Smooth muscle cell (in vitro differentiated cells): ENCODE measurements around the gene NEU3. TPM values are rescaled to one million over a fixed set of nuclear protein-coding genes. Genes with fewer than 3 reads are reported as not detected.
"Not testable (repeated sequence)": the region's sequence is repeated elsewhere in the genome, so short reads cannot be mapped to it uniquely, and the experiment has no call there.

Source experiments
- DNase-seq: peaks from one replicate; lab custom pipeline; 2025; ENCODE audit not compliant: unreplicated experiment; lab: John Stamatoyannopoulos, UW
- H2AFZ ChIP-seq: fragments of 200-600 bp; sonication (generic); 2 replicates; pipeline ENCODE4 v1.6.0; 2016; ENCODE audit warnings: antibody characterized with exemption, low read depth, mild to moderate bottlenecking
- H3F3A ChIP-seq: fragments of 200-600 bp; sonication (generic); 2 replicates; pipeline ENCODE4 v1.6.0; 2017; ENCODE audit warnings: antibody characterized with exemption, low read depth
- H3K27ac ChIP-seq: fragments of 200-600 bp; sonication (generic); 2 replicates; pipeline ENCODE4 v1.5.1; 2016; ENCODE audit warnings: low read depth, mild to moderate bottlenecking
- H3K27me3 ChIP-seq: fragments of 200-600 bp; sonication (generic); 2 replicates; pipeline ENCODE4 v1.6.1; 2016; ENCODE audit warnings: low read depth, mild to moderate bottlenecking
- H3K36me3 ChIP-seq: fragments of 200-600 bp; sonication (generic); 2 replicates; pipeline ENCODE4 v1.5.1; 2016; ENCODE audit warnings: low read depth
- H3K4me1 ChIP-seq: fragments of 200-600 bp; sonication (generic); 2 replicates; pipeline ENCODE4 v1.5.1; 2016; ENCODE audit warnings: low read depth
- H3K4me2 ChIP-seq: fragments of 200-600 bp; sonication (generic); 2 replicates; pipeline ENCODE4 v1.6.0; 2016; ENCODE audit warnings: mild to moderate bottlenecking
- H3K4me3 ChIP-seq: fragments of 200-600 bp; sonication (generic); 2 replicates; pipeline ENCODE4 v1.5.1; 2016; ENCODE audit warnings: mild to moderate bottlenecking
- H3K79me2 ChIP-seq: fragments of 200-600 bp; sonication (generic); 2 replicates; pipeline ENCODE4 v1.6.0; 2016; ENCODE audit warnings: low read depth, mild to moderate bottlenecking
- H3K9ac ChIP-seq: fragments of 200-600 bp; sonication (generic); 2 replicates; pipeline ENCODE4 v1.6.0; 2016; ENCODE audit warnings: low read depth
- H3K9me3 ChIP-seq: fragments of 200-600 bp; sonication (generic); replicated peaks from 2 replicates; pipeline ENCODE4 v1.5.1; 2016; ENCODE audit warnings: low read depth
- H4K20me1 ChIP-seq: fragments of 200-600 bp; sonication (generic); 2 replicates; pipeline ENCODE4 v1.6.0; 2016; ENCODE audit warnings: low read depth
- CTCF ChIP-seq: fragments of 200-600 bp; sonication (generic); IDR thresholded peaks from 2 replicates; pipeline ENCODE4 v1.5.1; 2017; ENCODE audit warnings: borderline replicate concordance, mild to moderate bottlenecking, antibody characterized with exemption; ENCODE audit not compliant: insufficient read depth, poor library complexity, severe bottlenecking
- WGBS: methylation state at CpG from one replicate; pipeline ENCODE4 v1.1.7; 2016; ENCODE audit warnings: low lambda C conversion rate; 5-methylcytosine and 5-hydroxymethylcytosine counted together
- polyA plus RNA-seq: library from polyadenylated mRNA; unstranded; fragments of >200 nt; fragmentation: Nextera tagmentation; extraction: Ambion mirVana; gene quantifications from 2 replicates; pipeline ENCODE4 v1.2.1, GENCODE V29; 2016
- total RNA-seq: library from RNA; depleted of rRNA; stranded (reverse); fragments of >200 nt; gene quantifications from 2 replicates; pipeline ENCODE4 v1.2.3, GENCODE V29; 2014

NEU3 gene
- total and polyA plus RNA-seq, 2 experiments from 2014 or later, result 3.9 to 5.0 TPM

GRCh38 chr11:75011357-75011756 lies 22.6 kb downstream of the NEU3 start:
- WGBS, result 89% methylated on average over 2 of the region's 2 CpGs
- no peak for DNase-seq

GRCh38 chr11:75011872-75012271 lies 23.1 kb downstream of the NEU3 start:
- H3K4me3 ChIP-seq, result no peak overlapping the region
- no peak overlapping the region for H3K27ac ChIP-seq
- no peak overlapping the region for H2AFZ ChIP-seq
- no peak for DNase-seq
- 94% methylated on average over 6 of the region's 6 CpGs for WGBS
- H3K79me2 ChIP-seq, result no peaks in the 10 kb centered on the region
- H3K9ac ChIP-seq, result no peak overlapping the region
- no peaks in the 10 kb centered on the region for H3K27me3 ChIP-seq
- no peaks in the 10 kb centered on the region for H4K20me1 ChIP-seq
- no peak overlapping the region for H3K4me2 ChIP-seq
- H3F3A ChIP-seq, result no peaks in the 10 kb centered on the region
- no peaks in the 10 kb centered on the region for H3K4me1 ChIP-seq
- H3K9me3 ChIP-seq, result no peaks in the 10 kb centered on the region
- H3K36me3 ChIP-seq, result peaks cover 4% of the 10 kb centered on the region
- no peak for TF ChIP-seq CTCF

More at GRCh38 chr11:75011357-75011756, 22.6 kb downstream of the NEU3 start:
- no peaks in the 10 kb centered on the region for H3K9me3 ChIP-seq
- H3K4me1 ChIP-seq, result no peaks in the 10 kb centered on the region
- peaks cover 4% of the 10 kb centered on the region for H3K36me3 ChIP-seq
- TF ChIP-seq CTCF, result no peak
- no peaks in the 10 kb centered on the region for H4K20me1 ChIP-seq
- no peak overlapping the region for H3K9ac ChIP-seq
- no peak overlapping the region for H2AFZ ChIP-seq
- no peaks in the 10 kb centered on the region for H3K27me3 ChIP-seq
- H3K4me2 ChIP-seq, result no peak overlapping the region
- H3K79me2 ChIP-seq, result no peaks in the 10 kb centered on the region
- H3F3A ChIP-seq, result no peaks in the 10 kb centered on the region
- no peak overlapping the region for H3K4me3 ChIP-seq
- no peak overlapping the region for H3K27ac ChIP-seq

GRCh38 chr11:75013051-75013450 lies 24.3 kb downstream of the NEU3 start:
- Histone ChIP-seq H3K4me3 (no peak overlapping the region), H2AFZ (no peak overlapping the region), H3K9ac (no peak overlapping the region), H4K20me1 (no peaks in the 10 kb centered on the region), H3K4me2 (no peak overlapping the region), H3K36me3 (no peaks in the 10 kb centered on the region), H3K27ac (no peak overlapping the region), H3K9me3 (no peaks in the 10 kb centered on the region), H3K4me1 (no peaks in the 10 kb centered on the region), H3K79me2 (no peaks in the 10 kb centered on the region), H3K27me3 (no peaks in the 10 kb centered on the region), H3F3A (no peaks in the 10 kb centered on the region)
- DNase-seq, result no peak
- no peak for TF ChIP-seq CTCF

GRCh38 chr11:75014129-75014528 lies 25.4 kb downstream of the NEU3 start:
- TF ChIP-seq CTCF, result no peak
- Histone ChIP-seq H3K79me2 (no peaks in the 10 kb centered on the region), H3K4me1 (no peaks in the 10 kb centered on the region), H4K20me1 (no peaks in the 10 kb centered on the region), H3K36me3 (no peaks in the 10 kb centered on the region), H3K4me3 (no peak overlapping the region), H3K9ac (no peak overlapping the region), H3F3A (no peaks in the 10 kb centered on the region), H3K27ac (no peak overlapping the region), H2AFZ (no peak overlapping the region), H3K4me2 (no peak overlapping the region), H3K27me3 (no peaks in the 10 kb centered on the region), H3K9me3 (no peaks in the 10 kb centered on the region)
- WGBS, result 14% methylated on average over 1 of the region's 1 CpG
- DNase-seq, result no peak

- H3K9me3 ChIP-seq, DNase-seq, H3K27me3 ChIP-seq, H3K4me3 ChIP-seq, H3K27ac ChIP-seq, H3K9ac ChIP-seq, H2AFZ ChIP-seq, H3K36me3 ChIP-seq, H4K20me1 ChIP-seq, H3K4me2 ChIP-seq, H3K79me2 ChIP-seq, H3K4me1 ChIP-seq, H3F3A ChIP-seq: not testable (repeated sequence)
- 97% methylated on average over 3 of the region's 3 CpGs for WGBS
Observed at GRCh38 chr11:75019200-75019599, 30.5 kb downstream of the NEU3 start.

- 83% methylated on average over 5 of the region's 5 CpGs for WGBS
- not testable (repeated sequence) for H3K27me3 ChIP-seq, H3K4me3 ChIP-seq, H3K4me2 ChIP-seq, H3K79me2 ChIP-seq, H3F3A ChIP-seq, H3K9me3 ChIP-seq, H3K27ac ChIP-seq, H3K9ac ChIP-seq, DNase-seq, H3K4me1 ChIP-seq, H3K36me3 ChIP-seq, H2AFZ ChIP-seq, H4K20me1 ChIP-seq
Observed at GRCh38 chr11:75020328-75020727, 31.6 kb downstream of the NEU3 start.
